Activated CD8-positive, alpha-beta memory T cell treated with anti-CD3 and anti-CD28 coated beads, Interleukin-2, amount 50 U/mL, for 48 hours (primary cell): ENCODE data around the gene F5.

Experiments
- DNase-seq: peaks from one replicate; pipeline ENCODE4 v3.0.0-alpha.2; 2020

The F5 gene

GRCh38 chr1:169586395-169587255 lies at the start of gene F5:
TSS of gene F5 (minus strand) at chr1:169586481. CDS start at chr1:169586386, 95 bp downstream.
- DNase-seq = peak; percentile 86

DNA sequence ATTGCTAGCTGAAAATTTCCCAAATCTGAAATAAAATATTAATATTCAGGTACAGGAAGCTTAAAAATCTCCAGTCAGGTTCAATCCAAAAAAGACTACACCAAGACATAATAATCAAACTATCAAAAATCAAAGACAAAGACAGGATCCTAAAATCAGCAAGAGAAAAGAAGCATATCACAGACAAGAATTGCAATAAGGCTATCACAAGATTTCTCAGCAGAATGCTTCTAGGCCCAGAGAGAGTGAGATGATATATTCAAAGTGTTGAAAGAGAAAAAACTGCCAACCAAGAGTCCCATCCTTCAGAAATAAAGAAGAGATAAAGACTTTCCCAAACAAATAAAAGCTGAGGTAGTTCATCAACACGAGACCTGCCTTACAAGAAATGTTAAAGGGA lies 48.6 kb upstream of the F5 start:
- DNase-seq = no peak

GRCh38 chr1:169634145-169634544 lies 47.9 kb upstream of the F5 start:
- no peak for DNase-seq

- no peak for DNase-seq
Measured at GRCh38 chr1:169631249-169631648, 45.0 kb upstream of the F5 start.

DNA sequence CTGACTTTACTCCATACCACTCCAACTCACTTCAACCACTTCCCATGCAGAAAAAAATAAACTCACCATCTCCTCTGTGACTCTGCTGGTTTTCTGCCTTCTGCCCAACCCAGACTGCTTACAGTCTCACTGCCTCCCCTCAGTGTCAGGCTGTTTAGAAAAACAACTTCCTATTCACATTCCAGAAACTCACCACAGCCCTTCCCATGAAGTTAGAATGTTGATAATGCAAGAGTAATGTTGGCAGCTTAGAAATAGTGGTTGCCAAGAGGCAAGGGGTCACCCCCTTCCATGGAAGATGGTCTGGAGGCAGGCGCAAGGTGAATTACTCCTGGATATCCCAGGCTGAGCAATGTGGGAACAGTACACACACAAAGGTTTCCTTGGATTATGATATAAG lies 43.7 kb upstream of the F5 start, which contains the start of gene SELP:
Gene SELP, minus strand, starts transcription at position 119 of the 400 bp plus-strand sequence. Its CDS starts 50 bp downstream, at position 69.
- no peak for DNase-seq

- no peak for DNase-seq
Measured at GRCh38 chr1:169624912-169625311, 38.6 kb upstream of the F5 start.

DNA sequence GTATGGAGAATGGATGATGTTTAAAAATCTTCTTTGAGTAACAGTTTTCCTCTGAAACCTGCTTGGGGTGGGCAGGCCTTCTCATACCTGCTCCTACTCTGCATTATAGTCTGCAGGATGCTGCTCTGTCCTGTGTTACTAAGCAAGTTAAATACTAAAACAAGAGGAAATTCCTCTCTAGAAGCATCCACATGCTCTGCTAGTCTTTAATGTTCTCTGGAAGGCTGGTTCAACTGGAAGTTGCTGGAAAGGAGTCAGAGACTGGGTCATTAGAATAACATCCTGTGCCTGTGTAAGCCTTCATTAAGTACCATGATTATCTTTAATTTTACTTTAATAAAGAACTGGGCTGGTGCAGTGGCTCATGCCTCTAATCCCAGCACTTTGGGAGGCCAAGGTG lies 37.8 kb upstream of the F5 start:
- DNase-seq = no peak

- no peak for DNase-seq
Measured at GRCh38 chr1:169623132-169623926, 37.0 kb upstream of the F5 start.

GRCh38 chr1:169620565-169620964 lies 34.3 kb upstream of the F5 start:
- no peak for DNase-seq

- DNase-seq = no peak
Measured at GRCh38 chr1:169618367-169618766, 32.1 kb upstream of the F5 start.

GRCh38 chr1:169615803-169616202 lies 29.5 kb upstream of the F5 start:
- no peak for DNase-seq

DNA sequence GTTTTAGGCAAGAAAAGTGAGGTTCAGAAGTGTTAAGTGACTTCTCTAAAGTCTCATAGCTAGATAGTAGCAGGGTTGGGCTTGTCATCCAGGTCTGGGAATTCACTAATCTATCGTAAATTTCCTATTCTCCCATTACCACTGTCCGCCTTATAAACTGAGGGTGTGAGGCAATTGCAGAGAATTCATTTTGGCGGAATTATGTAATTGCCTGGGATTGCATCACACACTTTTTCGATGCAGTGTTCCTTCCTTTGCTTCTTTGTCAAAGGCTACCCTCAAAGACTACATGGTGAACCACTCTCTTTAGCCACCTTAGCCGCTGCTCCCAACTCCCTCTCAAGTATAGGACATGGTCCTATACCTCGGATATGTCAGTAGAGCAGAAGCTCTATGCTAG lies 24.6 kb upstream of the F5 start:
- no peak for DNase-seq

DNA sequence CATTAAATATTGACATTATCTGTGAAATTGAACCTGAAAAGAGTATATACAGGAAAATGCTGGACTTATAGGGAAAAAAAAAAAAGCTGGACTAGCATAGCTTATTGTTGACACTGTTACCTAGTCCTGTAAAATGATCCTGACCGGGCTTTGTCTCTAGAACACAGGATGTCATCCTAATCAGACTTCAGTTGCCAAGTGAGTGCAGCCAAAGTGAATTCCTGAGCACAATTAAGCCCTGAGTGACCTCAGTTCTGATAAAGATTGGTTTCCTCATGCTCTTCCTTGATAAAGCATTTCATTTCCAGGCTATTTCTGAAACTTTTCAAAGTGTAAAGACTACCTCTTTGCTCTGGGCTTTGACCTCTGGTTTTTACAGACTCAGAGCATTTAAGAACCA lies 23.8 kb upstream of the F5 start:
- no peak for DNase-seq

GRCh38 chr1:169608226-169608625 lies 21.9 kb upstream of the F5 start:
- no peak for DNase-seq

- DNase-seq = peak; percentile 63
Measured at GRCh38 chr1:169604781-169605560, 18.7 kb upstream of the F5 start.

GRCh38 chr1:169601096-169601881 lies 15.0 kb upstream of the F5 start:
- DNase-seq = no peak

GRCh38 chr1:169595764-169596711 lies 9.8 kb upstream of the F5 start:
- DNase-seq = no peak

DNA sequence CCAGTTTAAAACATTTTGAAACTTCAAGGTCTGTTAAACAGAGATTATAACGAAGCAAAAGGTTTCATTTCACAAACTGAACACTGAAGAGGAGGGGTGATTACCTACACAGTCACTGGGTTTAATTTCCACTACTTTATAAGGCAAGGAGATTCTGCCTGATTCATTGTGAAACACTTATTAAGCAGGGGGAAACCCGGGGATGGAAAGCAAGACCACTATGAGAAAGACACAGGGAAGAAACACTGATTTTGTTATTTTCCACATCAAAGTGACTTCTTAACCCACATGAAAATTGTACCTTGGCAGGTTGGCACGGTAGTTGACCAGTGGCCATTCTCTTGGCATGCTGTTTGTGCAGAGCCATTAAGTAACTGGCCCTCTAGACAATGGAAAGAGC lies 8.1 kb upstream of the F5 start:
- DNase-seq = peak; percentile 57

GRCh38 chr1:169590932-169591331 lies 4.7 kb upstream of the F5 start:
- no peak for DNase-seq

DNA sequence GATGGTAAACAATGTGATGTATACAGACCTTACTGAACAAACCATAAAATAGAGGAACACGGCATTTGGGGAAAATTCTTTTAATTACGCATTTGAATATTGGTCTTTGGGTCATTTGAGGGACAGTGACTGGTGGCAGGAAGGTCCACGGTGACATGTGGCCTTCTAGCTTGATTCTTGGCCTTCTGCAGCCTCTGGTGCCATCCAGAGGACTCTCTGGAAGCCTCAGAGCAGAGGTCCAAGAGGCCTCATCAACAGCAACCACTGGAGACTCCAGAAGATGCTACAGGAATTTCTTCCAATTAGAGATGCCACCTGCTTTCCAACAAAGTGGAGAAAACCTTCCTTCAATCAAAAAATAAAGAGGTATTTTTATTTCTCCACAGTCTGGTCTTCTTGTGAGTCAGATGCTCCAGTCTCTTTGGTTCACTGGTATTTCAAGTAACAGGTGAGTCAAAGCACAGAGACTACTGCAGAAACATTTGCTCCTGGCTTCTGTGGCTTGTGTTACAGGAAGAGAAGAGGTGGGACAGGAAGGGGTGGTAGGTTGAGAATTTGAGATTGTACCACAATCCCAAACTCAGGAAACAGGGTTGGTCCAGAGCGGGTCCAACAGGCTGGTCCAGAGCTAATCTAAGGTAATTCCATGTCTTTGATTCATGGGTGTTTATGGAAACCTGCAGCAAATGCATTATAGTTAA lies 2.7 kb upstream of the F5 start:
- no peak for DNase-seq

GRCh38 chr1:169588112-169588511 lies 1.8 kb upstream of the F5 start:
- no peak for DNase-seq
